NCI-H774 (cell line): Measurements from ENCODE around the gene PLCB1.

Source experiments
- DNase-seq: peaks from one replicate; lab custom pipeline; 2025; lab: John Stamatoyannopoulos, UW

The PLCB1 gene

DNA sequence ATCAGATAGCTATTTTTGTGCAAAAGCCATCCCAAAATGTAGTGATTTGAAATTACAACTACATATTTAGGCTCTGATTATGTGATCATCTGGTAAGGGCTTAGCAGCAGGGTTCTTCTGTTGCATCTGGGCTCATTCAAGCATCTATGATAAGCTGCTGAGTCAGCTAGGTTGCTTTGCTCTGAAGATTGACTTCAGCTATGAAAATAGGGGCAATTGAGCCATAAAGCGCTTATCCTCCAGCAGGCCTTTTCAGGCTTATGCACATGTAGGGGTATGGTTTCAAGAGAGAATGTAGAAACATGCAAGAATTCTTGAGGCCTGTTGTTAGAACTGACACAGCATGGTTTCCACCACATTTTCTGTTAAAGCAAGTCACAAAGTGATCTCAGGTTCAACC, 114.1 kb downstream of the PLCB1 start:
- no peak for DNase-seq

DNA sequence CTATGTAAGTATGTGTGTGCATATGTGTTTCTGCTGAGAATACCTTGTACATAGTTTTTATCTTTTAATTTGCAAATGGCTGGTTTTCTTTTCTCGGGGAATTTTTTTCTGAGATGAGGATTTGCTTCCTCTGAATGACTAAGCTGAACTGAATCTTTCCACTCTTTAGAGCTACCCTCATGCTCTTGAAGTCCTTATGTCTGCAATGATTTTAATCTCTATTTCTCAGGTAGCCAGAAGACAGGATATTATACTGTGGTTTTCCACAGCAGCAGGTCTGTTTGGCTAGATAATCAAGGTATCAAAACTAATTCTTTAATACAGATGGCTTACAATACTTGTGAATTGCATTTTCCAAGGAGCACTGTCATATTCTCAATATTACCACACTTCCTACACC, 114.7 kb downstream of the PLCB1 start:
- DNase-seq = no peak

DNA sequence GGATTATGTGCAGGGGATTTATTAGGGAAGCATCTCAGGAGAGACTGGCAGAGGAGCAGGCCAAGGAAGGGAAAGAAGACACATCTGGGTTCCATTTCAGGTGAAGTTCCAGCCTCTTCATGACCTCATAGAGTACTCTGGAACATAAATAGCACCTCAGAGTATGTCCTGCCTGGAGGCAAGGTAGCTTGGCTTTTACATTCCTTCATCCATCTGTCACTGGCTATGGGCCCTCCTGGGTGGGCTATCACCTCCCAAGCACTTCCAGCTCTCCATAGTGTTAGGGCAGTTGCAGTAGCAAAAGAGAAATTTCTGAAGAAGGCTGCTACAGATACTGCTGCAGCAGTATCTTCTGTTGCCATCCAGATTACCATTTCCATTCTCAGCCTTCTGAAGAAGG, 116.0 kb downstream of the PLCB1 start:
- DNase-seq = no peak

DNA sequence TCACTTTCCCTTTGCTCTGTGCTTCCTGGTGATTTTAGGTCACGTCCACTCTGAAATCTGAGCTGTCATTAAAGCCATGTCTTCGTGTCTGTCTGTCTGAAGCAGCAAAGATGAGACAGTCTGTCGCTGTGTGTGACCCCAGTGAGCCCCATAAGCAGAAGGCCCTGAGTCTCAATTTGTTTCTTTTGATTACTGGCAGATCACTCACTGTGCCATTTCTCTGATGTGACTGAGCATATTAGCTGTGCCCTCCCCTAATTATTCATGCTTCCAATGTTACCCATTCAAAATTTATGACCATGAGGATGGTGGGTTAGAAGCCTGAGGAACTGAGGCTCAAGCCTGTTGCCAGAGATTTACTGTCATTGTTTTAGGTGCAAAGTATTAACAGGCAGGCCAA, 117.6 kb downstream of the PLCB1 start:
- no peak for DNase-seq

DNA sequence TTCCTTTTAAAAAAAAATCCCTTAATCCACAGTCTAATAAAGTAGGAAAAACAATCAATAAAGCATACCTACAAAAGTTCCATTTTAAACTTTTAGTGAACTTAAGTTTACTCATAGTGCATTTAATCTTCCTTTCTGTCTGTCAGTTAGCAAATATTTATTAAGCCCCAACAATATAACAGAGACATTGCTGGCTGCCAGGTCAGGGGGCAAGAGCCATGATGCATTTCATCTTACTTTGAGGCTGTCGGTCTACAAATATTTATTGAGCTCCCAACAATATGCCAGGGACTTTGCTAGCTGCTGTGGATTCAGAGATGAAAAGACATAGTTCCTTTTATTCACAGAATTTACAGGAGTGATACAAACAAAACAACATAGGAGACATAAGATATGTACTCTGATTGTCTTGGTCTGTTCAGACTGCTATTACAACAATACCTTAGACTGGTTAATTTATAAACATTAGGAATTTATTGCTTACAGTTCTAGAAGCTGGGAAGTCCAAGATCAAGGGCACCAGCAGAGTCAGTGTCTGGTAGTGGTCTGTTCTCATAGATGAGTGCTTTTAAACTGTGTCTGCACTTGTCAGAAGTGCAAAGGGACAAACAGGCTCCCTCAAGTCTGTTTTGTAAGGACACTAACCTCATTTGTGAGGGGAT, 118.6 kb downstream of the PLCB1 start:
- DNase-seq = peak; percentile 16

DNA sequence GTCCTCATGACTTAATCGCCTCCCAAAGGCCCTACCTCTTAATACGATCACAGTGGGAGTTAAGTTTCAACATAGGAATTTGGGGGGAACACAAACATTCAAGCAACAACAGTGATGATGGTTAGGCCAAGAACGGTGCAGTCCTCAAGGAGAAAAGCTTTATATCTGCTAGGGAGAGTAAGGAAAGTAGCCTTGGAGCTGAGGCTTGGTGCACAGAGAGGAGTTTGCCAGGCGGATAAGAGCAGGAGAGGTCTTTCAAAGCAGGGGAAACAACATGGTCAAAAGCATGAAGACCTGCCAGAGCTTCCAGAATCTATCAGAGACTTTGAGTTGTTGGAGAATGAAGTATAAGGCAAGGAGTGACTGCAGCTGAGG, 119.1 kb downstream of the PLCB1 start:
- DNase-seq = no peak

DNA sequence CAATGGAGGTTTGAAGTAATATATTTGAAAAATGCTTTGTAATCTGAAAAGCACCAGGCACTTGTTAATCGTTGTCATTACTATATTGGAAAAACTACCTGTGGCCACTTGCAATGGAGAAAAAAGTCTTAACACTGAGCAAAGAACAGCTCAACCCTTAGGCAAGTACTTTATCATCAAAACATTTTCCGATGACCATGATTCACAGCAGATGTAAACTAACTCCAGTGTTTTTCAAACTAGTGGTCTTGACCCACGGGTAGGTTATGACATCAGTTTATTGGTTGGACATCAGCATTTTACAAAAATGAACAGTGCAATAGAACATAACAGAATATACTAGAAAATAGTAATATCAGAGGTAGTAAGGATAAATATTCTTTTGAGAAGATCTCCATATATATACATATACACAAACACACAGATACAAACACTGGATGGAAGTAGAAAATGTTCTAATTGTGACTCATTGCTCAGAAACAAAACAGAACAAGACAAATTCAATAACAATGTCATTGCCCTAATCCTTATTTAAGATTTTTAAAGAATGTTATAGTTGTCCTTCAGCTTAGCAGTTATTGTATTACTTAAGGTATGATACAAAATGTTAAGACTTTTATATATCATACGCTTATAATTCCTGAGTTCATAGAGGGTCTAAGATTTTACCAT, 123.0 kb downstream of the PLCB1 start:
- no peak for DNase-seq

DNA sequence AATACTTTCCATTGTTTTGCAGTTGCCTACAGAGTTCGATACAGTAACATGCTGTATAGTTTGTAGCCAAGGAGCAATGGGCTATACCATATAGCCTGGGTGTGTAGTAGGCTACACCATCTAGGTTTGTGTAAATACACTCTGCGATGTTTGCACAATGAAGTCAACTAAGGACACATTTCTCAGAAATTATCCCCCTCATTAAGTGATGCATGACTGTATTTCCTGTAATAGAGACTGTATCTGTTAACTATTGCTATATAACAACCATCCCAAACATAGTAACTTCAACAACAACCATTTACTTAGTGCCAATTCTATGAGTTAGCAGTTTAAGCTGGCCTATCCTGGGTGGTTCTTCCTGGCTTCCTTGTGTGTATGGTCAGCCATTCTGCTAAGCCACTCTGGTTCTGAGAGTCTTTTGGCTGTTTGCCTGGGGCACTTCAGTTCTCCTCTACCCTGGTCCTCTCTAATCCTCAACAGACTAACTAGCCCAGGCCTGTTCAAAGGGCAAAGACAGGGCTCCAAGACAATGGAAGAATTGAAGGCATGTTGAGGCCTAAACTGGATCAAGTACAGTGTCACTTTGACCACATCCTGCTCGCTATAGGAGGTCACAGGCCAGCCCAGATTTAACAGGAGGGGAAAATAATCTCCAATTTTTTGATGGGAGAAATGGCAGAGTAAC, 124.0 kb downstream of the PLCB1 start:
- no peak for DNase-seq

DNA sequence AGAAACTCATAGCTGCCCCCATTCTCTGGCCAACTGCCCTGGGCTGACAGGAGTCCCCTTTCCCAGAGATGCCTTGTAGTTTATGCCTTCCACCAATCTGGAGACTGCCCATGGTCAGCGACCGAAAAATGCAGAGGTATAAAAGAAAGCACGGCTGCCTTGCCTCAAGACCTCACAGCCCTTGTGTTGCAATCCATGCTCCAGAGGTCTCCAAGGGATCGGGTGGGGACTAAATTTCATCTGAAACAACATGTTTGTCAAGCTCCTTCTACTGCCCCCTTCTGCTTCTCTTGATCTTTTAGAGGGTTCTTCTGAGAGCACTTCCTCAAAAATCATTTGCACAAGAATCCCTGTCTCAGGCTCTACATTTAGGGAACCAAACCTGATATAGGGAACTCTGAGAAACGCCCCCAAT, 128.8 kb downstream of the PLCB1 start:
- DNase-seq = no peak

DNA sequence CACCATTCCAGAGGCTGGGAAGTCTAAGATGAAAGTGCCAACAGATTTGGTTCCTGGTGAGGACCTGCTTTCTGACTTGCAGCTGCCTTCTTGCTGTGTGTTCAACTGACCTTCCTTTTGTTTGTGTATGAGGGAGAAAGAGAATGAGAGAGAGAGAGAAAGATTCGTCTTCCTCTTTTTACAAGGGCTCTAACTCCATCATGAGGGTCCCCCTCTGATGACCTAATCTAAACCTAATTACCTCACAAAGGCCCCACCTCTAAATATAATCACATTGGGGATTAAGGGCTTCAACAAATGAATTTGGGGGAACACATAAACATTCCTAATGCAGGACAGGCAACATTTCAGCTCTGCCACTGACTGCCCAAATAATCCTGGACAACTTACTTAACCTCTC, 130.7 kb downstream of the PLCB1 start:
- DNase-seq = no peak

DNA sequence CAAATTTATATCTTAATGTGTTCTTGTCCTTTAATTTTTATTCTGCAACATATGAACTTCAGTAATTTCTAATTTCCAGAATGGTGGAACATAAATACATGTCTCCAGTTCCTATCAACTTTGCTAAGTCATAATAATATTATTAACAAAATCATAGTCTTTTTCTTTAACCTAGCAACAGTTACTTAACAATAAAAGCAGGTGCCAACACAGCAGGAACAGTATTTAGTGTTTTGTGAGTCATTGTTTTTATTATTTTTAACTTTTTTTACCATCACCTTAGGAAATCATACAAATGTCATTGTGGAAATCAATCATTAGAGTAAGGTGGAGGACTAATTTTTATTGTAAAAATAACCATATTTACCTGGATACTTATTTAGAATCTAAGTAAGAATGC, 133.5 kb downstream of the PLCB1 start:
- no peak for DNase-seq

DNA sequence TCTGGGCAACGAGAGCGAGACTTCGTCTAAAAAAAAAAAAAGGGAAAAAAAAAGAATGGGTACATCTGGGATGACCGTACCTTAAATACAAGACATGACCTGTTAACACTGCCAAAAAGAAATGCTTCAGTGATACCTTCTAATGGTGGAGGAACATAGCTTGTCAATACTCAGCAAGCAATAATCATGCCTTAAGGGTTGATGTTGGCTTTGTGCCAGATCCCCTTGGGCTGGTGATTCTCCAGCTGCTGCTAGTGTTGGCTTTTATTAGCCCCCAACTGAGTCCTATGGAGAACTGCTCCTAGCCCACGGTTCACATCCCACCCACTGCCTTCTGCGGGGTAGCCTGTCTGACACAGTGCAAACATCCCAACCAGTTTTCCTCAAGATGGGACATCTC, 134.9 kb downstream of the PLCB1 start:
- no peak for DNase-seq

DNA sequence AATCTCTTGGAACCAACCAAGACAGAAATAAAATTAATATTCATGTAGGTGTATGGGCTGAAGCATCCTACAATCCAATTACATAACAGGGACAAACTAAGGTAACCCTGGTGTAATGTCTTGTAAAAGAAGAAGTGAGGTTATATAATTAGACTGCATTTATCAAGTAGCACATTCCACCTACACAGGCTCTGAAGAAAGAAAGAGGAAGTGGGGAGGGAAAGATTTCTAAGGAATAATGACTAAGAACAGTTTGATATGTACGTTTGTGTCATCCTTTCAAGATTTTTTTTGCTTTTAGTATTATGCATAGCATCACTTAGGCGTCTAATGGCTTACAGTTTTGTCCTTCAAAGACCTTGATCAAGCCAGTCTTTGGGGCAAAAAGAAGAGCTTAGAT, 139.7 kb downstream of the PLCB1 start:
- DNase-seq = no peak

DNA sequence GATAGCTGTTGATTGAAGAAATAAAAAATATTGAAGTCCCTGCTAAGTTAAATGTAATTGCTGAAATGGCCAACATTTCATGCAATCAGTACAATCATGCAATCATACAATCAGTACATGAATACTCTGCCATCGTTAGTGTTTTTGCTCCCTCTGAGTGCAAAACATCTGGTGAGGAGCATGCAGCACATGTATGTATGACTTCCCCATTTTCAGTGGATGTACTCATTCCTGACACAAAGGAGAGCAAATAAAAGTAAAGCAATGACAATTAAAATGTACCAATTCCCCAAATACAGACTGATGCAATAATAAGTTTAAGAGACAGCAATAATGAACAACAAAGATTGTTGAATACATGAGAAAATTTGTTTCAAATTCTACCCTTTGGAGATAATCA, 140.7 kb downstream of the PLCB1 start:
- no peak for DNase-seq

DNA sequence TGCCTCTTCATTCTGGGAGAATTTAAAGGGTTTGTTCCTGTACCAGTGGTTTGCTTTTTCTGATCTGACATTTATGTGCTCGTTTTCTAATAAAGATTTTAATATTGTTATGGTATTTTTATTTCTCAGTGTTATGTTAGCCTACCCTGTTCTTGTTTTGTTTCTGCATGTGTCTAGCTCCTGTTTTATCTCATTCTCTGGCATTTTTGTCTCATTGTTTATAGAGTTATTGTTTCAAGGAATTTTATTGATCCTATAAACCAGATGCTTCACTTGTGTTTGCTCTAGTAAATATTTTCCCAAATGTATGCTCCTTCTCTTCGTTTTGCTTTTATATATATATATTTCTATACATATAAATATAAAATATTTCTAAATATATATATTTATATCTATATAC, 152.8 kb downstream of the PLCB1 start:
- no peak for DNase-seq

DNA sequence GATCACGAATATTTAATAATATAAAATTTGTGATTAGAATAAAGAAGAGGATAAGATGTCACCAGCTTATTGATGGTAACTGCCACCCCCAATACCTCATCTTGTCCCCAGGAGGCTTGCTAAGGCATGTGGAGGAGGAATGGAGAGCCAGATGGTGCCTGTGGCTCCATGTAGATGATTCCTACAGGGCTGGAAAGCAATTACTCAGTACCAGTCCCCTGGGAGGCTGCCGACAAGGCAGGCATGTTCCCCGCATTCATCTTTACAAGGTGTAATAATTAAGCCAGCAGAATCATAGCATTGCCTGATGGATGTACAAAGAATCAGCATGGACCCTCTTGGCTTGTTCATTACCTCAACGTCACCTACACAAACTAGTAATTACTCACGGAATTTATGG, 155.3 kb downstream of the PLCB1 start:
- no peak for DNase-seq

DNA sequence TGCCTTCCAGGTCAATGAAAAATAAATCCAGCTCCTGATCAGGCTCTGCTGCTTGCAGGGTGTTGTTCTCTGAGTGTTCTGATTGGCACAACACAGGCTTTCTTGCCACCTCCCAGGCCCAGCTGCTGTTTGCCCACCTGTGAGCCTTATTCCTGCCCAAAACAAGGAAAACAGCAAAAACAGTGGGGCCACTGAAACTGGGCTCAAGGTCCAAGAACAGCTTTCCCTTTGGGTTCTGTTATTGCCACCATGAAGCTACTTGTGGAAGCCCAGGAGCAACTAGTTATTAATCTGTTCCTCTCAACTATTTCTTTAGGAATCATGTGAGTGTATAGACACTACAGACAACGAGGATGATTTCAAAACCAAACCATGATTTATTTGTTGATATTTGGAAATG, 159.1 kb downstream of the PLCB1 start:
- DNase-seq = no peak

DNA sequence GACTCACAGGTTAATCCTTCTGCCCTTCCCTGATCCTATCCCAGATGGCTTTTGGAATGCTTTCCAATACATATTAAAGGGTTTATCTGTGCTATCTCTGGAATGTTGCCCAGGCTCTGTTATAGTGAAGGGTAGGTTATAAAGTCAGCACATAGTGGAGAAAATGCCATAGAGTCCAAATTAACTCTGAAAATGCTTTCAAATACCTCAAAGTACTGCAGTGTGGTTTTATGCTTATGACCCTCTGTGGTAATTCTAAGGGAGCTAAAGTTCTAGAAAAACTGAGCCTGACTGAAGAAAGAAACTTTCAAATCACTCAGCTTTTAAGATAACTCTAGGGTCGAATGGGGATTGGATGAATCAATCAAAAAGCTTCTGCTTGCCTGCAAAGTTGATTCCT, 159.8 kb downstream of the PLCB1 start:
- no peak for DNase-seq

DNA sequence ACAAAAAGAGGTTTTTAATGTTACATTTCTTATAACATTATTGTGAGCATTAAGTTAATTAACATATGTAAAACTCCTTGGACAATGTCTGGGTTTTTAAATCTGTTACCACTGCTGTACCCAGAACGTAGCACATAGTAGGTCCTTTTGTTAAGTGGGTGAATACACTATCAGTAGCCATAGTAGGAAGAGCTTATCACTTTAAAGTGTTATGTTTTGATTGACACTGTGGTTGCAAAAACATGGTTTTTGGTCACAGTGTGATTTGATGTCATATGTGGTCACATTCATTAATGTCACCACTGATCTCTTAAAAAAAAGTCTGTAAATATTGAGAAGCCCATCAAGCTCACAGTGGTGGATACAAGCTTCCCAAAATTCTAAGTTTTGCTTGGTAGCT, 160.7 kb downstream of the PLCB1 start:
- DNase-seq = no peak

DNA sequence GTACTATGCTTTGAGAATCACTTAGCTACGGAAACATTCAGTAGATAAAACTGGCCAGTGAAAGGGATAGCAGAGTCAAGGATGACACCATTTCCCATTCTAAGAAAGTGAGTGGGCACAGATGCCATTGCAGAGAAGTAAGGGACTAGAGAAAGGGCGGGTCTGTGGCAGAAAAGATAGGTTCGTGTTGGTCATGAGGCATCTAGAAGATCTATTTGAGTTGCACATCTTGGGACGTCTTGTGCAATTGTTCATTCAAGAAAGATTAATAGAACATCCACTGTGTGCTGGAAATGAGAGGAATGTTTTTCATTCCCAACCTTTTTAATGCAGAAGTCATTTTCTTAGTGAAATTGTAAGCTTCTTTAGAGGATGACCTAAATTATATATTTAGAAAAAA, 161.7 kb downstream of the PLCB1 start:
- DNase-seq = no peak

DNA sequence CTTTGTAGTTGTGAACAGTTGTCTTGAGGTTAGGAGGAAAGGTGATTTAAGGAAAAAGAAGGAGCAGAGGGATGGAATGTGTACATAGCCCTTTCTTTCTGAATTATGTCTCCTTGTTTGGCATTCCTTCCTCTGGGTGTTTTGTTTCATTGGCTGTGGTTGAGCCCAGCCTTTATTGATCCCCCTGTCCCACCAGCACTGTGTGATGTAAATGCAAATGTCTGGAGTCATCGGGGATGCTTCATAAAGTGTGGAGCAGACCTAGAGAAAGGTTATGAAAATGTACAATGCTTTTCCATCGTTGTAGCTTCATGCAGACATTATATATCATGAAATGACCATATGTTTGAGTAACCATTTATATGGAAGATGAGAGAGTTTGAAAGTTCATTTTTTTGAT, 164.5 kb downstream of the PLCB1 start:
- DNase-seq = no peak

DNA sequence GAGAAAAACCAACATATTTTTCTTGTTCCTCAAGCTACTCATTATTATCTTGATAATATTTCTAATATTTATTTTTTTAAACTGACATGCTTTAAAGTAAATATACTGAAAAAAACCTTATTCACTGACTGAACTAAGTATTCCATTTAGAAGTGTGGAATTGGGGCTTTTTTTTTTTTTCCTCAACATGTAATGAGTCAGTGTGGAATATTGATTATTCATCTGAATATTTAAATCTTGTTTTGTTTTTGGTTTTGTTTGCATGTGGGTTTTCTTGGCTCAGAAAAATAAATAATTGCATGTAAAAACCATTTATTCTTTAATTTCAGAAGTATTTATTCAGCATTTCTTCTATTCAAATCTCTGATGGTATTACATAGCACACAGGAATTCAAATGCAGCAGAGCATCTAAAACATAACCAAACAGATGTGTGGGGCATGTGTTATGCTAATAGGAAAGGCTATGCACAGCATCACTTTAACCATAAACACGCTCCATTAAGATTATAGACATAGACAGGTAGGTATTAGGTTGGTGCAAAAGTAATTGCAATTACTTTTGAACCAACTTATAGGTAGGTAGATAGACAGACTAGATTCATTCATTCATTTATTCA, 166.5 kb downstream of the PLCB1 start:
- no peak for DNase-seq

DNA sequence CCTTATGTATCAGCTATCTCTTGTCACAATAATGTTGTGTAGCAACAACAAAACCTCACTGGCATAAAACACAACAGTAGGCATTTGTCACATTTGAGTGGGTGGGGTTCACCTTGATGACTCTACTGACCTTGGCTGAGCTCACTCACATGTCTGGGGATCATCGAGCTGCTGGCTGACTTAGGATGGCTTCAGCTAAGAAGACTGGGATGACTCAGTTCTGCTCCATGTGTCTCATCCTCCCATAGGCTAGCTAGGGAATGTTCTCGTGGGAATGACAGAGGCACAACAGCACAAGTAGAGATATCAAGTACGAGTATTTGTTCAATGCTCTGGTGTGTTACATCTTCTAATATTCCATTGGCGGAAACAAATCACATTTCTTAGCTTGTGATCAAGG, 167.9 kb downstream of the PLCB1 start:
- DNase-seq = no peak
